ENCODE data around the gene XXYLT1. TPM values are rescaled to one million over a fixed set of nuclear protein-coding genes. Genes with fewer than 3 reads are reported as not detected.

The XXYLT1 gene
- total and polyA plus RNA-seq, 12 donors: 6.2 to 14.6 (median 9.3) TPM

DNA sequence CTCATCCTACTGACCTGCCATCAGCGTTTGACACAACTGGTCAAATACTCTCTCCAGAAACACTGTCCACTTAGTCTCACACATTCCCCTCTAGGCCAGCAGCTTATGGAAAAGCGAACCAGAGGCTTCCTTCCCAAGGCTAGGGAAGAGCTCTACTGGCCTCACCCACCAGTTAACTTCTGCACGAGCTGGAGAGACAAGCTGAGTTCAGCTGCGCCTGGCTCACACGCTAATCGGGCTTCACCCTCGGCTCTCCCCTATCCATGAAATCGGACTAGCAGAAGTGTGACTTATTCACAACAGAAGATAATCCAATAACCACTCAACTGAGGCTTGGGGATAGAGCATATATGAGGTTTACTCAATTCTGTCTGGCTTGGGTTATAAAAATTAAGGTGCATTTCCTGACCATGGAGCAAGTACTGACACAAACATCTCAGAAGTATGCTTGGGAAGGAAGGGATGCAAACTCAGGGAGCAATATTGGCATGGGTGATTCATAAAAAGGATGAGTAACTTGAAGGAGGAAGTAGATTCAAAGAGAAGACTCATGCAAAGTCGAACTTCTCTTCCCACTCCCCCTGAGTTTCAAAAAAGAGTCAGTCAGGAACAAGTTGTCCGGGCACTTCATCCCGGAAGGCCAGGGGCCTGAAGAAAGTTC is 73.1 kb downstream of the XXYLT1 start:
- H3K27me3 ChIP-seq: no peaks in the 10 kb centered on the region
- H3K4me1 ChIP-seq (replicated peaks in 1 of 2): peaks cover 0 to 28% of the 10 kb centered on the region in 2 donors
- peak in 4 of 7 donors; percentile 2 to 39 (median 8) for DNase-seq
- no peak overlapping the region for H3K27ac ChIP-seq
- 81 to 91% (median 87%) methylated on average over 10 to 11 of the region's 11 CpGs for WGBS, 4 donors
- no peaks in the 10 kb centered on the region for H3K36me3 ChIP-seq (replicated peaks in 1 of 2)
- no peak for TF ChIP-seq POLR2A (IDR thresholded peaks at IDR 0.05)
- TF ChIP-seq, protein P1, sequence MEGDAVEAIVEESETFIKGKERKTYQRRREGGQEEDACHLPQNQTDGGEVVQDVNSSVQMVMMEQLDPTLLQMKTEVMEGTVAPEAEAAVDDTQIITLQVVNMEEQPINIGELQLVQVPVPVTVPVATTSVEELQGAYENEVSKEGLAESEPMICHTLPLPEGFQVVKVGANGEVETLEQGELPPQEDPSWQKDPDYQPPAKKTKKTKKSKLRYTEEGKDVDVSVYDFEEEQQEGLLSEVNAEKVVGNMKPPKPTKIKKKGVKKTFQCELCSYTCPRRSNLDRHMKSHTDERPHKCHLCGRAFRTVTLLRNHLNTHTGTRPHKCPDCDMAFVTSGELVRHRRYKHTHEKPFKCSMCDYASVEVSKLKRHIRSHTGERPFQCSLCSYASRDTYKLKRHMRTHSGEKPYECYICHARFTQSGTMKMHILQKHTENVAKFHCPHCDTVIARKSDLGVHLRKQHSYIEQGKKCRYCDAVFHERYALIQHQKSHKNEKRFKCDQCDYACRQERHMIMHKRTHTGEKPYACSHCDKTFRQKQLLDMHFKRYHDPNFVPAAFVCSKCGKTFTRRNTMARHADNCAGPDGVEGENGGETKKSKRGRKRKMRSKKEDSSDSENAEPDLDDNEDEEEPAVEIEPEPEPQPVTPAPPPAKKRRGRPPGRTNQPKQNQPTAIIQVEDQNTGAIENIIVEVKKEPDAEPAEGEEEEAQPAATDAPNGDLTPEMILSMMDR (IDR thresholded peaks at IDR 0.05): no peak
- H3K4me3 ChIP-seq: no peak overlapping the region
- no peaks in the 10 kb centered on the region for H3K9me3 ChIP-seq (replicated peaks in 1 of 3)
- intact Hi-C loops (cut with DNase I): no loop called here

DNA sequence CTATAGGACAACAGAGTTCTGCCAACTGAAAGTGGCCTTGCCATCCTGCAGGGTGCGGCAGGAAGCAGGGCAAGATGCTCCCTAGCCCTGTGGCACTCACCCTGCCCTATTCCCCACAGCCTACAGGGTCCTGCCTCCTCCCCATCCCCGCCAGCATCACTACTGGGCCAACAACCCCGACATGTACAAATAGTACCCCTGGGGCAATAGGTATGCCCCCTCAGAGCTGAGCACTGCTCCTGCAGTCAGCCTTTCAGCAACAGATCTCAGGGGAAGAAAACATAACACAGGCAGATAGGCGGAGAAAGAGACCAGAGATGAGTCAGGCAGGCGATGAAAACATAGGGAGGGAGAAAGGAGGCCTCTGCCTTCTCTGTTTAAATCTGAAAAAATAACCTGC is 74.7 kb downstream of the XXYLT1 start:
- intact Hi-C loops (cut with DNase I): no loop called here
- Histone ChIP-seq H3K27ac (peak overlapping the region in 2 of 5 donors; percentile 33 to 52), H3K4me3 (no peak overlapping the region), H3K4me1 (replicated peaks in 1 of 2) (peaks cover 0 to 28% of the 10 kb centered on the region in 2 donors), H3K27me3 (no peaks in the 10 kb centered on the region), H3K9me3 (replicated peaks in 1 of 3) (no peaks in the 10 kb centered on the region), H3K36me3 (replicated peaks in 1 of 2) (no peaks in the 10 kb centered on the region)
- no peak for TF ChIP-seq POLR2A (IDR thresholded peaks at IDR 0.05)
- TF ChIP-seq, protein P1 (IDR thresholded peaks at IDR 0.05): peak in 1 of 6 experiments; percentile 12
- peak in 2 of 7 donors; percentile 20 to 55 for DNase-seq
- 51 to 74% (median 66%) methylated on average over 5 of the region's 5 CpGs for WGBS, 4 donors

DNA sequence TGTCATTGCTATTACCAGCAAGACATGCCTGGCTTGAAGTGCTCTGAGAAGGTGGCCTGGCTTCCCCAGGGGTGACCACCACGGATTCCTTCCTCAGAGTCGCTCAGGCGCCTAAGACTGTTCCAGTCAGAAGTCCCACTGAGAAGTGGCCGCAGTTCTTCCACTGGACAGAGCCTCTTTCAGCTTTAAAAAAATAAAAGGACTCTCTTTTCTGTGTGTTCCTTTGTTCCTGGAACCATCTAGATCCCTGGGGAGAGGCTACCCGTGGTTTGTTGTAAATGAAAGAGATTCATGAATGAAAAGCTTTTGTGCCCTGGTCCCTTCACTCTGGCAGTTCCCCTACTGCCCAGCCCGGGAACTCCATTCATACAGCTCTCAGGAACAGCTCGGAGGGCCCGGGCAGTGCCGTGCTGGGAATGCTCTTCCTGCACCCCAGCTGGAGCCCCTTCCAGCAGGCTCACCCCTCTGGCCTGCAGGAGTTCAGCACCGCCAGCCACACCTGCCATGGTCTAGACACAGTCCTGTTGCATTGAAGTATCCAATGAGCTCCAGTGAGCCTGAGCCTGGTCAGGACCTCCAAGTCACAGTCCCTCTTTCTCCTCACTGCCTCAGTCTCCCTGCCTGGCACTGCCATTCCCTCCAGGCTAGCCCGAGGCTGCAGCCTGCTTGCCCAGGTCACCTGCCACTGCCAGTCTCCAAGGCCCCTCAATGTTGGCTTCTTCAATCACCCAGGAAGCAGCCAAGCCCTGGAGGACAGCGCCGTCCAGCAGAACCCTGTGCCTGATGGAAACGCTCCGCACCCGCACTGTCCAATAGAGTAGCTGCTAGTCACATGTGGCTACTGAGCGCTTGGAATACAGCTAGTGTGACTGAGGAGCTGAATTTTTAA is 75.4 kb downstream of the XXYLT1 start:
- peaks cover 0 to 28% of the 10 kb centered on the region in 2 donors for H3K4me1 ChIP-seq (replicated peaks in 1 of 2)
- H3K27ac ChIP-seq: peak overlapping the region in 1 of 5 donors; percentile 52
- H3K4me3 ChIP-seq: no peak overlapping the region
- H3K36me3 ChIP-seq (replicated peaks in 1 of 2): no peaks in the 10 kb centered on the region
- intact Hi-C loops (cut with DNase I): no loop called here
- TF ChIP-seq, protein P1 (IDR thresholded peaks at IDR 0.05): peak in 1 of 6 experiments; percentile 6
- TF ChIP-seq POLR2A (IDR thresholded peaks at IDR 0.05): no peak
- WGBS, 4 donors: 90 to 92% (median 91%) methylated on average over 14 to 17 of the region's 17 CpGs
- no peaks in the 10 kb centered on the region for H3K27me3 ChIP-seq
- peak in 2 of 7 donors; percentile 17 to 56 for DNase-seq
- H3K9me3 ChIP-seq (replicated peaks in 1 of 3): no peaks in the 10 kb centered on the region

DNA sequence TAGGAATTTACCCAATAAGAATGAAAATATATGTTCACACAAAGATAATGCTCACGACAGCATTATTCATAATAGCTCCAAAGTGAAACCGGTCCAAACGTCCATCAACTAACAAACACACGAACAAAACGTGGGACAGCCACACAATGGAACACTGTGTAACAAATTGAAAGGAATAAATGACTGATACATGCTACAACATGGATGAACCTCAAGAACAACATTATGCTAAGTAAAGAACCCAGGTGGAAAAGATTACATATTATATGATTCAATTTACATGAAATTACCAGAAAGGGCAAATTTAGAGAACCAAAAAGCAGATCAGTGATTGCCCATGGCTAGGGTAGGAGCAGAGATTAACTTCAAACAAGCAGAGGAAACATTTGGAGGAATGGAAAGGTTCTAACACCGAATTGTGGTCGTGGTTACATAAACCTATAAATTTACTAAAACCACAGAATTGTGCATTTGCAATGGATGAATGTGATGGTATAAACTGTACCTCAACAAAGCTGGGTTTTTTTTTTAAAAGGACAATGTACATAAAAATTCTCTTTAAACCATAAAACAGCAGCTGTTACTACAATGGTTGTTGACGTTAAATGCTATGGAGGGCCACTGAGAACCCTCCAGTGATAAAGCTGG is 76.3 kb downstream of the XXYLT1 start:
- Histone ChIP-seq H3K4me1 (replicated peaks in 1 of 2) (peaks cover 0 to 28% of the 10 kb centered on the region in 2 donors), H3K27me3 (no peaks in the 10 kb centered on the region), H3K9me3 (replicated peaks in 1 of 3) (no peaks in the 10 kb centered on the region), H3K4me3 (no peak overlapping the region), H3K36me3 (replicated peaks in 1 of 2) (no peaks in the 10 kb centered on the region), H3K27ac (peak overlapping the region in 1 of 5 donors; percentile 52)
- peak in 1 of 7 donors; percentile 35 for DNase-seq
- intact Hi-C loops (cut with DNase I): no loop called here
- TF ChIP-seq, protein P1 (IDR thresholded peaks at IDR 0.05): no peak
- no peak for TF ChIP-seq POLR2A (IDR thresholded peaks at IDR 0.05)
- 70 to 81% (median 76%) methylated on average over 8 of the region's 8 CpGs for WGBS, 4 donors

Data from adrenal gland (tissue), 12 donors.